GM21825 (cell line): ENCODE measurements around the gene CHST1.

Experiments
- ATAC-seq: cut with Tn5 transposase; IDR thresholded peaks from one replicate; pipeline ENCODE4 v1.9.1; 2021; ENCODE audit warnings: mild to moderate bottlenecking, moderate library complexity; ENCODE audit not compliant: unreplicated experiment

CHST1 gene

GRCh38 chr11:45647329-45647728 is 18.1 kb downstream of the CHST1 start:
- no peak for ATAC-seq

GRCh38 chr11:45646275-45646927 is 19.0 kb downstream of the CHST1 start:
- ATAC-seq = no peak

GRCh38 chr11:45644981-45645889 is 20.2 kb downstream of the CHST1 start:
- no peak for ATAC-seq

- no peak for ATAC-seq
Measured at GRCh38 chr11:45643598-45644260, 21.7 kb downstream of the CHST1 start.

DNA sequence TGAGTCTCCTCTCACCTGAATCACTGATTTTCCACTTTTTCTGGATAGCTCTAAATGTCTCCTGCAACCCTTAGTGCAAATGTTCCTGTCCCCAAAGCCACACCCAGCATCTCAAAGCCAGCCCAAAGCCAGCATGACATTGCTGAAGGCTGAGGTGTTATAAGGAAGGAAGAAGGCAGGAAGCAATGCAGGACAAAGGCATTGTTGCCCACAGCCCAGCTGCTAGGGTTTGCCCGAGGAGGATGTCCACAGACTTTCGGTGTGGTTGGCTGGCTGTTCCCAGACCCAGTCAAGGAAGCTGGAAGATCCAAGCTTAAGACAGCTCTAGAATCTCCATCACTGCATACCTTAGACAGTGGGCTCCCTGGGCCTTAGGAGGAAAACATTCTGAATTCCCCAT is 23.5 kb downstream of the CHST1 start:
- no peak for ATAC-seq

- ATAC-seq = no peak
Measured at GRCh38 chr11:45638051-45638450, 27.4 kb downstream of the CHST1 start.

DNA sequence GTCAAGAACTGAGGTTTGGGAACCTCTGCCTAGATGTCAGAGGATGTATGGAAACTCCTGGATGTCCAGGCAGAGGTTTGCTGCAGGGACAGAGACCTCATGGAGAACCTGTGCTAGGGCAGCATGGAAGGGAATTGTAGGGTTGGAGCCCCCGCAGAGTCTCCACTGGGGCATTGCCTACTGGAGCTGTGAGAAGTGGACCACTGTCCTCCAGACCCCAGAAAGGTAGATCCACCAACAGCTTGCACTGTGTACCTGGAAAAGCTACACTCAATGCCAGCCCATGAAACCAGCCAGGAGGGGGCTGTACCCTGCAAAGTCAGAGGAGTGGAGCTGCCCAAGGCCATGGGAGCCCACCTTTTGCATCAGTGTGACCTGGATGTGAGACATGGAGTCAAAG is 29.5 kb downstream of the CHST1 start:
- no peak for ATAC-seq

DNA sequence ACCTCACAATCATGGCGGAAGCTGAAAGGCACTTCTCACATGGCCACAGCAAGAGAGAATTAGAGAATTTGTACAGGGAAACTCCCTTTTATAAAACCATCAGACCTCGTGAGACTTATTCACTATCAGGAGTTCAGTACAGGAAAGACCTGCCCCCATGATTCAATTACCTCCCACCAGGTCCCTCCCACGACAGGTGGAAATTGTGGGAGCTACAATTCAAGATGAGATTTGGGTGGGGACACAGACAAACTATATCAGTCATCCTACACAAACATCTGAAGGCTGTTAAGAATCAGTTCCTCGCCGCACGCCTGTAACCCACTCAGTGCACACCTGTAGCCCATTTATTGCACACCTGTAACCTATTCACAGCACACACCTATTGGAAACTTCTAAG is 39.8 kb downstream of the CHST1 start:
- no peak for ATAC-seq

- ATAC-seq = no peak
Measured at GRCh38 chr11:45624095-45624494, 41.3 kb downstream of the CHST1 start.

- no peak for ATAC-seq
Measured at GRCh38 chr11:45622861-45623260, 42.6 kb downstream of the CHST1 start.

GRCh38 chr11:45622283-45622682 is 43.1 kb downstream of the CHST1 start:
- no peak for ATAC-seq

- ATAC-seq = no peak
Measured at GRCh38 chr11:45621588-45621987, 43.8 kb downstream of the CHST1 start.

- no peak for ATAC-seq
Measured at GRCh38 chr11:45620243-45620642, 45.2 kb downstream of the CHST1 start.

- no peak for ATAC-seq
Measured at GRCh38 chr11:45618897-45619296, 46.5 kb downstream of the CHST1 start.

DNA sequence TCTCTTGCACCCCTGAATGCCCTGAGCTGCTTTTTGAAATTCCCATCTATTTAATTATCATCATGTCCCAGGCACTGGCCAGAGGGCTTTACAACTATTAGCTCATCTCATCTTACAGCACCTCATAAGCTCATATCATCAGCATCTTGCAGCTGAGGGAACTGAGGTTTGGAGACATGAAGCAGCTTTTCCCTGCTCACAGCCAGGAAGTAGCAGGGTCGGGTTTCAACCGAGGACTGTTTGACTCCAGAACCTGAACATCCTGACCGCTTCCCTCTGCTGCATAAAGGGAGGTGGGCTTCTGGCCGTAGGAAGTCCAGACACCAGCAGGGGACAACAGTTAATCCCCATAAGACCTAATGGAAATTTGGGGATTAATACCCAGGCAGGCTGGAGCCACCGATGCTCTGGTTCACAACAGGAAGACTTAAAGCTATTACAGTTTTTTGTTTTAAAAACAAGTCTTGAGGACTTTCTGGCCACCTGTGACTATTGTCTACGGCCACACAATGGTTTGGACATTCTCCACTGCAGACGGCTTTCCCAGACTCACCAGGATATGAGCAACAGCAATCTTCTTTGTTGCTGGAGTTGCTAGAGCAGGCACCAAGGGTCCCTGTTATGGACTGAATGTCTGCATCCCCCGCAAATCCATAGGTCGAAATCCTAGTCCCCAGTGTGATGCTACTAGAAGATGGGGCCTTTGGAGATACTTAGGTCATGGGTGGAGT is 47.4 kb downstream of the CHST1 start:
- no peak for ATAC-seq

DNA sequence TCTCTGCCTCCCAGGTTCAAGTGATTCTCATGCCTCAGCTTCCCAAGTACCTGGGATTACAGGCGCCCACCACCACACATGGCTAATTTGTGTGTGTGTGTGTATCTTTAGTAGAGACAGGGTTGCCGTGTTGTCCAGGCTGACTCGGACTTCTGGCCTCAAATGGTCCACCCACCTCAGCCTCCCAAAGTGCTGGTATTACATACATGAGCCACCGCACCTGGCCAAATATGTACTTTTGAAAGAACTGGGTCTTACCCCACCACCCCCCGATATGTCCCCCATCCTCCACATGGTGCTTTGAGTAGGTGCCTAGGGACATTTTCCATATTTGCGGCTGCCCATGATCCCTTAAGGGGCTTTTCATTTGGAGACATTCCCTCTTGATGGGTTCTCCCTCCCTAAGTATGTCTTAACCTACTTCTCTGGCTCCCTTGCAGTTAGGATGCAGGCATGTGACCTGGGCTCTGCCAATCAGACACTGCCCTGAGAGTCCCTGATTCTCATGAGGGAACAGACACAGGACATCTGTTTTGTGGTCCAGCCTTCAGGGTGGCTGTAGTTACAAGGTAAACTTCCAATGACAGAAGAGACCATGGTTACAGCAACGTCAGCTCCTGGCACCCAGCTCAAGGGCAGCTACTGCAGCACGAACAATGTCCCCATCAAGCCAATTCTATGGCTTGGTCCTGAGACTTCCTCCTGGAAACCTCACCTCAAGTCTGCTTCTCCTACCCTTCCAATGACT is 48.4 kb downstream of the CHST1 start:
- no peak for ATAC-seq

- no peak for ATAC-seq
Measured at GRCh38 chr11:45615182-45615792, 50.1 kb downstream of the CHST1 start.

GRCh38 chr11:45614196-45614828 is 51.1 kb downstream of the CHST1 start:
- no peak for ATAC-seq

DNA sequence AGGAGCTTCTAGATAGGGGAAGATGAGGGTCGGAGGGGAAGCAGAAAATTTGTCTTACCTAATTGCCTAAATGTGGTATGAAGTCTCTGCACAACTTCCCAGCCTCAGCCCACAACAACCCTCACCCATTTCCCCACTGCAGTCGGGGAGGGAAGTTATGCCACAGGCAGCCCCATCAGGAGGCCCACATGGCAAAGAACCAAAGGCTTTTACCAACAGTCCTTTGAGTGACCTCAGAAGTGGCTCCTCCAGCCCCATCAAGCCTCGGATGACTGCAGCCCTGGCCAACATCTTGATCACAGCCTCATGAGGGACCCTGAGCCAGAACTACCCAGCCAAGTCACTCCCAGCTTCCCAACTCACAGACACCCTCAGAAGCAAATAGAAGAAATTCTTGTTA is 54.8 kb downstream of the CHST1 start:
- ATAC-seq = no peak

GRCh38 chr11:45609902-45610301 is 55.5 kb downstream of the CHST1 start:
- no peak for ATAC-seq
